ENCODE results near the gene CTSS.

The CTSS gene

GRCh38 chr1:150696995-150697927 is 68.3 kb downstream of the CTSS start, which contains the start of gene GOLPH3L:
GOLPH3L (minus strand) TSS chr1:150697154; CDS start chr1:150694838, 2,316 bp downstream.
- Histone ChIP-seq H2BK5ac (ENCODE audit: low read length) (no peak within 1 kb of the TSS), H3K18ac (ENCODE audit: low read length) (no peak within 1 kb of the TSS), H2BK15ac (replicated peaks; ENCODE audit: low read depth) (no peak within 1 kb of the TSS), H3K79me1 (ENCODE audit: low read length) (no peaks in the 10 kb centered on the region), H3K27me3 (ENCODE audit: insufficient read depth, low read length, poor library complexity) (no peaks in the 10 kb centered on the region), H3K56ac (ENCODE audit: low read length) (peak within 1 kb of the TSS; percentile 89), H3K4ac (ENCODE audit: low read depth, low read length) (no peak within 1 kb of the TSS), H4K8ac (ENCODE audit: low read depth, low read length) (no peak within 1 kb of the TSS), H4K5ac (ENCODE audit: low read length) (no peak within 1 kb of the TSS), H2AK5ac (ENCODE audit: low read length) (no peak within 1 kb of the TSS), H3K79me2 (ENCODE audit: control insufficient read depth, insufficient read depth, low read length) (peaks cover 2% of the 10 kb centered on the region), H3K27ac (ENCODE audit: low read depth, low read length) (no peak within 1 kb of the TSS), H2BK120ac (ENCODE audit: low read depth, low read length) (no peak within 1 kb of the TSS), H3K4me2 (ENCODE audit: low read length) (peak within 1 kb of the TSS; percentile 59), H3K36me3 (ENCODE audit: control insufficient read depth, insufficient read depth, low read length) (no peaks in the 10 kb centered on the region), H3K9ac (ENCODE audit: low read length) (peak within 1 kb of the TSS; percentile 81), H3K4me1 (ENCODE audit: control insufficient read depth, low read depth, low read length) (no peaks in the 10 kb centered on the region), H3K4me3 (ENCODE audit: low read length) (peak within 1 kb of the TSS; percentile 95), H3K23ac (ENCODE audit: low read length) (no peak within 1 kb of the TSS)
- no CpG with 5 or more reads among the region's 18 CpGs for WGBS (ENCODE audit: extremely low coverage, insufficient coverage, low lambda C conversion rate)
- peak; percentile 100 for DNase-seq

- Histone ChIP-seq H4K8ac (ENCODE audit: low read depth, low read length) (no peak overlapping the region), H3K27ac (ENCODE audit: low read depth, low read length) (no peak overlapping the region), H3K4me3 (ENCODE audit: low read length) (peak overlapping the region; percentile 95), H3K4me2 (ENCODE audit: low read length) (peak overlapping the region; percentile 59), H2BK15ac (replicated peaks; ENCODE audit: low read depth) (no peak overlapping the region), H3K9ac (ENCODE audit: low read length) (peak overlapping the region; percentile 81), H4K5ac (ENCODE audit: low read length) (no peak overlapping the region), H3K27me3 (ENCODE audit: insufficient read depth, low read length, poor library complexity) (no peaks in the 10 kb centered on the region), H3K4me1 (ENCODE audit: control insufficient read depth, low read depth, low read length) (no peaks in the 10 kb centered on the region), H3K56ac (ENCODE audit: low read length) (peak overlapping the region; percentile 89), H2BK5ac (ENCODE audit: low read length) (no peak overlapping the region), H3K79me1 (ENCODE audit: low read length) (no peaks in the 10 kb centered on the region), H3K4ac (ENCODE audit: low read depth, low read length) (no peak overlapping the region), H2AK5ac (ENCODE audit: low read length) (no peak overlapping the region), H2BK120ac (ENCODE audit: low read depth, low read length) (no peak overlapping the region), H3K18ac (ENCODE audit: low read length) (no peak overlapping the region), H3K79me2 (ENCODE audit: control insufficient read depth, insufficient read depth, low read length) (peaks cover 2% of the 10 kb centered on the region), H3K23ac (ENCODE audit: low read length) (no peak overlapping the region), H3K36me3 (ENCODE audit: control insufficient read depth, insufficient read depth, low read length) (no peaks in the 10 kb centered on the region)
- DNase-seq = peak; percentile 23
- no CpG with 5 or more reads among the region's 6 CpGs for WGBS (ENCODE audit: extremely low coverage, insufficient coverage, low lambda C conversion rate)
Measured at GRCh38 chr1:150696590-150696989, 69.0 kb downstream of the CTSS start.

DNA sequence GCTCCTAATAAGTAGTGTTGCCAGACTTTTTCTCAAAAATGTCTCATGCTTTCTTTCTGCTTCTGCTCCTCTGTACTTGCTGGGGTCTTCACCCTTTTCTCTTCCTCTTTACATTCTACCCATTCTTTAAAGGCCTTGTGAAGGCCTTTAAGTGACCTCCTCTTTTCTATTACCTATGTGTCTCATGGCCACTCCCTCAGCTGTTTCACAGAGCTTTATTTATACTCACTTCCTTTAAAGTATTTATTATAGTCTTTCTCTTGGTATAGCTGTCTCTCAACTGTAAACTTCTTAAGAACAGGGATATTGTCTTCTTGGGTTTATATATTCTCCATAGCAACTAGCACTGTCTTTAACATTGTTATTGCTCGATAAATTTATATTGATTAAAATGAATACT is 69.4 kb downstream of the CTSS start:
- H3K4me3 ChIP-seq (ENCODE audit: low read length) = no peak overlapping the region

DNA sequence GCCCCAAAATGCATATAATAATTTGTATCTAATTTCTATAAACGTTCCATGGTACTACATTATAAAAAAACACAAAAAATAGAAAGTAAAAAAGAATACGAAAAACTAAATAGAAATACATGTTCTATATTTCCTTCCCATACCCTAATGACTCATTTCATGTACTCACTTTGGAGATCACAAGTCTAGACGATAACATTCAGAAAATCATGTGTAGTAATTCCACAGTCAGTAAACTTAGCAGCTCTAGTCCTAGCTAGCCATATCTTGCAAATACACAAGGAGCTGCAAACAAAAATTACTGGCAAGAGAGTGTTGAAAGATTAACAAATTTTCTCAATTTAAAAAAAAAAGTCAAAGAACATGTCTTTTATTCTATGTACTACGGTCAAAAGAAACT is 70.0 kb downstream of the CTSS start:
- no peak overlapping the region for H3K4ac ChIP-seq (ENCODE audit: low read depth, low read length)
- H3K27ac ChIP-seq (ENCODE audit: low read depth, low read length) = no peak overlapping the region
- H3K9ac ChIP-seq (ENCODE audit: low read length) = no peak overlapping the region
- H2BK120ac ChIP-seq (ENCODE audit: low read depth, low read length) = no peak overlapping the region
- H3K4me2 ChIP-seq (ENCODE audit: low read length) = no peak overlapping the region
- no peak overlapping the region for H3K4me3 ChIP-seq (ENCODE audit: low read length)
- no peaks in the 10 kb centered on the region for H3K36me3 ChIP-seq (ENCODE audit: control insufficient read depth, insufficient read depth, low read length)
- H3K27me3 ChIP-seq (ENCODE audit: insufficient read depth, low read length, poor library complexity) = no peaks in the 10 kb centered on the region
- no peaks in the 10 kb centered on the region for H3K79me1 ChIP-seq (ENCODE audit: low read length)
- H3K23ac ChIP-seq (ENCODE audit: low read length) = no peak overlapping the region
- no peak overlapping the region for H2BK15ac ChIP-seq (replicated peaks; ENCODE audit: low read depth)
- no peak overlapping the region for H2AK5ac ChIP-seq (ENCODE audit: low read length)
- whole genome bisulfite sequencing (ENCODE audit: extremely low coverage, insufficient coverage, low lambda C conversion rate) = 100% methylated on average over 1 of the region's 4 CpGs
- H3K56ac ChIP-seq (ENCODE audit: low read length) = no peak overlapping the region
- DNase-seq = no peak
- H2BK5ac ChIP-seq (ENCODE audit: low read length) = no peak overlapping the region
- no peak overlapping the region for H4K8ac ChIP-seq (ENCODE audit: low read depth, low read length)
- no peaks in the 10 kb centered on the region for H3K4me1 ChIP-seq (ENCODE audit: control insufficient read depth, low read depth, low read length)
- no peak overlapping the region for H4K5ac ChIP-seq (ENCODE audit: low read length)
- H3K79me2 ChIP-seq (ENCODE audit: control insufficient read depth, insufficient read depth, low read length) = peaks cover 2% of the 10 kb centered on the region
- no peak overlapping the region for H3K18ac ChIP-seq (ENCODE audit: low read length)

More for the DNA sequence above, 69.4 kb downstream of the CTSS start:
- no peak overlapping the region for H3K23ac ChIP-seq (ENCODE audit: low read length)
- H2AK5ac ChIP-seq (ENCODE audit: low read length) = no peak overlapping the region
- no peak overlapping the region for H2BK15ac ChIP-seq (replicated peaks; ENCODE audit: low read depth)
- no peak overlapping the region for H3K18ac ChIP-seq (ENCODE audit: low read length)
- H4K8ac ChIP-seq (ENCODE audit: low read depth, low read length) = no peak overlapping the region
- no peaks in the 10 kb centered on the region for H3K4me1 ChIP-seq (ENCODE audit: control insufficient read depth, low read depth, low read length)
- no peak overlapping the region for H3K27ac ChIP-seq (ENCODE audit: low read depth, low read length)
- no peak overlapping the region for H4K5ac ChIP-seq (ENCODE audit: low read length)
- no peak overlapping the region for H3K4ac ChIP-seq (ENCODE audit: low read depth, low read length)
- no peaks in the 10 kb centered on the region for H3K36me3 ChIP-seq (ENCODE audit: control insufficient read depth, insufficient read depth, low read length)
- H3K79me2 ChIP-seq (ENCODE audit: control insufficient read depth, insufficient read depth, low read length) = peaks cover 2% of the 10 kb centered on the region
- no CpG with 5 or more reads among the region's 1 CpG for WGBS (ENCODE audit: extremely low coverage, insufficient coverage, low lambda C conversion rate)
- peak overlapping the region; percentile 50 for H3K4me2 ChIP-seq (ENCODE audit: low read length)
- peak overlapping the region; percentile 65 for H3K9ac ChIP-seq (ENCODE audit: low read length)
- no peak overlapping the region for H2BK120ac ChIP-seq (ENCODE audit: low read depth, low read length)
- no peaks in the 10 kb centered on the region for H3K27me3 ChIP-seq (ENCODE audit: insufficient read depth, low read length, poor library complexity)
- no peak overlapping the region for H2BK5ac ChIP-seq (ENCODE audit: low read length)
- no peaks in the 10 kb centered on the region for H3K79me1 ChIP-seq (ENCODE audit: low read length)
- DNase-seq = peak; percentile 21
- peak overlapping the region; percentile 52 for H3K56ac ChIP-seq (ENCODE audit: low read length)

- no peak overlapping the region for H3K27ac ChIP-seq (ENCODE audit: low read depth, low read length)
- H4K5ac ChIP-seq (ENCODE audit: low read length) = no peak overlapping the region
- no peak overlapping the region for H2BK120ac ChIP-seq (ENCODE audit: low read depth, low read length)
- H3K4me2 ChIP-seq (ENCODE audit: low read length) = no peak overlapping the region
- DNase-seq = no peak
- no peaks in the 10 kb centered on the region for H3K27me3 ChIP-seq (ENCODE audit: insufficient read depth, low read length, poor library complexity)
- H3K23ac ChIP-seq (ENCODE audit: low read length) = no peak overlapping the region
- H3K56ac ChIP-seq (ENCODE audit: low read length) = no peak overlapping the region
- H3K9ac ChIP-seq (ENCODE audit: low read length) = no peak overlapping the region
- no peak overlapping the region for H2BK5ac ChIP-seq (ENCODE audit: low read length)
- WGBS (ENCODE audit: extremely low coverage, insufficient coverage, low lambda C conversion rate) = no CpG with 5 or more reads among the region's 3 CpGs
- H3K79me2 ChIP-seq (ENCODE audit: control insufficient read depth, insufficient read depth, low read length) = peaks cover 2% of the 10 kb centered on the region
- H3K4me1 ChIP-seq (ENCODE audit: control insufficient read depth, low read depth, low read length) = no peaks in the 10 kb centered on the region
- H3K36me3 ChIP-seq (ENCODE audit: control insufficient read depth, insufficient read depth, low read length) = no peaks in the 10 kb centered on the region
- H3K4ac ChIP-seq (ENCODE audit: low read depth, low read length) = no peak overlapping the region
- H3K18ac ChIP-seq (ENCODE audit: low read length) = no peak overlapping the region
- no peak overlapping the region for H2AK5ac ChIP-seq (ENCODE audit: low read length)
- no peak overlapping the region for H2BK15ac ChIP-seq (replicated peaks; ENCODE audit: low read depth)
- no peak overlapping the region for H3K4me3 ChIP-seq (ENCODE audit: low read length)
- H4K8ac ChIP-seq (ENCODE audit: low read depth, low read length) = no peak overlapping the region
- no peaks in the 10 kb centered on the region for H3K79me1 ChIP-seq (ENCODE audit: low read length)
Measured at GRCh38 chr1:150692720-150693119, 72.9 kb downstream of the CTSS start.

Data from mesendoderm (in vitro differentiated cells).